Measurements from ENCODE around the gene COL15A1. TPM values are rescaled to one million over a fixed set of nuclear protein-coding genes. Genes with fewer than 3 reads are reported as not detected.

COL15A1 gene
- total RNA-seq, 2 experiments from 2014 or later: 0.12 to 0.14 TPM

DNA sequence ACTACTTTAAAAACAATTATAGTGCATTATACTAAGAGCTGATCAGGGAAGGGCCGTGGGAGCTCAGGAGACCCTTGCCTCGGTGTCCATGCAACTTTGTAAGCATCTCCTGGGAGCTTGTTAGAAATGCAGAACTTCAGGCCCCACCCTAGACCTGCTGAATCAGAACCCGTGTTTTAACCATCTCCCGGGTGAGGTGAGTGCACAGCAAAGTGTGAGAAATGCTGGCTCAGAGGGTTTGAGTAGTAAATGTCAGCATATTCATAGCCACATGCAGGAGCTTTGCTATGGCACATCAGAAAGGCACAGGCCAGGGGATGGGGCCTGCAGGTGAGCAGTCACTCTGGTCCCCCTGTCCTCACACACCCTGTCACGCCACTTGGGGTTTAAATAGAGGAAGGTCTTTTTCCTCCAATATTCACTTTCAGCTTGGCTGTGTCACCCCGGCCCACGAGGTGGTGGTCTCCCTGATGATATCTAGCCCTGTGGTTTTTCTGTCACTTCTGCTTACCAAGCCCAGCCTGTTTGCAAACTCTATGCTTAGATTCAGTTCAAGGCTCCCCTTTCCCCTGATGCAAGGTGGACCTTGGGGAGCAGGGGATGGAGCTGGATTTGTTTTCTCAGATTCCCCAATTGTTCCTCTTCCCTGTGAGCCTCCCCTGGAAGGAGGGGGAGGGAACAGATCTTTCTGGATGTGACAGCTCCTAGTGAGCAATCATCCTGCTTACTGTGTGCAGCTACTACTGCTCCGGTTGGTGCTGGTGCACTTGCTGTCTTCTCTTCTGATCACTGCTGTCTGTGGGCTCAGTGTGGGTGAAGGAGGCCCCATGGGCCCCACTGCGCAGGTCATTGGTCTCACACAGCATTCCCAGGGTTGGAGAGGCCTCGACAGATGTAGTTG, 109.4 kb downstream of the COL15A1 start:
- H3K4me3 Mint-ChIP-seq: no peak overlapping the region
- CTCF ChIA-PET: interaction anchor here (0.6 to 1.3 kb wide), 2 partner anchors 11 to 88 kb away, joined by 3 to 5 read pairs; no protein-coding TSS in a partner anchor
- DNase-seq: peak; percentile 19
- POLR2A ChIA-PET: no interaction called here
- no peak overlapping the region for H3K27ac Mint-ChIP-seq
- no peaks in the 10 kb centered on the region for H3K9me3 Mint-ChIP-seq
- H3K4me1 Mint-ChIP-seq (ENCODE audit: low read depth): peaks cover 49% of the 10 kb centered on the region
- H3K27me3 Mint-ChIP-seq: no peaks in the 10 kb centered on the region
- intact Hi-C loops (cut with micrococcal nuclease): no loop called here
- H3K36me3 Mint-ChIP-seq: no peaks in the 10 kb centered on the region

DNA sequence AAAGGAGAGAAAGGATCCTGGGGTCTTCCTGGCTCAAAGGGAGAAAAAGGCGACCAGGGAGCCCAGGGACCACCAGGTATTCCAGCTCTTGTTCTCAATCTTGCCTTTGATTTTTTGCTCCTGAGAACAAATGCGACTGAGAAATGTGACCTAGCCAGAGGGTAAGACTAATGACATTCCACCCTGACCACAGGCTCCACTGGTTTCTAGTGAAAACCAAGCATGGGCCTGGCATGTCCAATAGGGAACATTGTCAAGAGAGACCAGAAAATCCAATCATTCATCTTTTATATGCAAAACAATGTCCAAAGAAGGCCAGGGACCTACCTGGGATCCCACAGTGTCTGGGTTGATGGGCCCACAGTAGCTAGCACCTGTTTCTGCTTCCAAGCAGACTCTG, 110.9 kb downstream of the COL15A1 start:
- no peak overlapping the region for H3K27ac Mint-ChIP-seq
- POLR2A ChIA-PET: interaction anchor here (0.6 to 1.1 kb wide), 2 partner anchors 38 to 69 kb away, joined by 4 read pairs; no protein-coding TSS in a partner anchor
- intact Hi-C loops (cut with micrococcal nuclease): no loop called here
- no peaks in the 10 kb centered on the region for H3K9me3 Mint-ChIP-seq
- no peaks in the 10 kb centered on the region for H3K27me3 Mint-ChIP-seq
- H3K36me3 Mint-ChIP-seq: no peaks in the 10 kb centered on the region
- CTCF ChIA-PET: interaction anchor here (1.2 to 2.4 kb wide), 2 partner anchors 56 to 86 kb away, joined by 4 to 8 read pairs; no protein-coding TSS in a partner anchor
- peaks cover 62% of the 10 kb centered on the region for H3K4me1 Mint-ChIP-seq (ENCODE audit: low read depth)
- H3K4me3 Mint-ChIP-seq: no peak overlapping the region
- no peak for DNase-seq

DNA sequence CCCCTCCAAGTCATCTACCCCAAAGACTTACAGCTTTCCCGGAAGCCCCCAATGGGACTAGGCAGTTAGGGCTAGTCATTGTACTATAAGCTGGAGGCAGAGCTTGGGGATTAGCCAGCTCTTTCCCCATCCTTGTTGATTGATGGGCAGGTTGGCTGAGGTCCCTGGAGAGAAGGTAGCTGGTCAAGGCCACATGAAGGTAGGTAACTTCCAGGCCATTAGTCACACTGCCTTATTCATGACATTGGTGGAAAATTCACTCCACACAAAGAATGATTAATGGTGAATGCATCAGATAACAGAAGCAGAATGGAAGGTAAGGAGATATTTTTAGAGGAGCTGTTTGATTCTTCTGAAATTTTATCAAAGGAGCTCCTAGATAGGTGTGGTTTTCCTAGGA, 111.7 kb downstream of the COL15A1 start:
- Mint-ChIP-seq H3K4me3 (no peak overlapping the region), H3K27me3 (no peaks in the 10 kb centered on the region), H3K4me1 (ENCODE audit: low read depth) (peaks cover 64% of the 10 kb centered on the region), H3K9me3 (no peaks in the 10 kb centered on the region), H3K36me3 (no peaks in the 10 kb centered on the region), H3K27ac (no peak overlapping the region)
- ChIA-PET CTCF (interaction anchor here (0.6 to 2.4 kb wide), 3 partner anchors 54 to 80 kb away, joined by 3 to 8 read pairs (median 3); no protein-coding TSS in a partner anchor), POLR2A (interaction anchor here (1.1 kb wide), 1 partner anchor 37 kb away, joined by 4 read pairs; no protein-coding TSS in a partner anchor)
- intact Hi-C loops (cut with micrococcal nuclease): loop anchor here (5.0 kb wide), 1 partner anchor 43 kb away; no protein-coding TSS in a partner anchor
- DNase-seq: no peak

DNA sequence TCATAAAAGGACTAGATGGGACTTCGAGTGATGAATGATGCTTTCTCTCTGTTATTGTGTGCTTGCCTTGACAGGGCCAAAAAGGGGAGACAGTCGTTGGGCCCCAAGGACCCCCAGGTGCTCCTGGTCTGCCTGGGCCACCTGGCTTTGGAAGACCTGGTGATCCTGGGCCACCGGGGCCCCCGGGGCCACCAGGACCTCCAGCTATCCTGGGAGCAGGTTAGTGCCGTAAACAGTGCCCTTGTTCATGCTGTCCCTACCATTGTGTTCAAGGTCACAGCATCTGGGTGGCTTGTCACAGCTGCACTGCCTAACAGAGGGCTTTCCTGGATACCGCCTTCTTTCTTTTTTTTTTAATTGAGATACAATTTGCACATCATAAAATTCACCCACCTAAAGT, 112.5 kb downstream of the COL15A1 start:
- H3K27me3 Mint-ChIP-seq: no peaks in the 10 kb centered on the region
- no peak overlapping the region for H3K27ac Mint-ChIP-seq
- POLR2A ChIA-PET: no interaction called here
- CTCF ChIA-PET: interaction anchor here (0.8 to 2.4 kb wide), 2 partner anchors 58 to 81 kb away, joined by 3 to 8 read pairs; no protein-coding TSS in a partner anchor
- no peaks in the 10 kb centered on the region for H3K36me3 Mint-ChIP-seq
- peaks cover 66% of the 10 kb centered on the region for H3K4me1 Mint-ChIP-seq (ENCODE audit: low read depth)
- H3K9me3 Mint-ChIP-seq: no peaks in the 10 kb centered on the region
- intact Hi-C loops (cut with micrococcal nuclease): loop anchor here (5.0 kb wide), 1 partner anchor 44 kb away; no protein-coding TSS in a partner anchor
- no peak for DNase-seq
- H3K4me3 Mint-ChIP-seq: no peak overlapping the region

DNA sequence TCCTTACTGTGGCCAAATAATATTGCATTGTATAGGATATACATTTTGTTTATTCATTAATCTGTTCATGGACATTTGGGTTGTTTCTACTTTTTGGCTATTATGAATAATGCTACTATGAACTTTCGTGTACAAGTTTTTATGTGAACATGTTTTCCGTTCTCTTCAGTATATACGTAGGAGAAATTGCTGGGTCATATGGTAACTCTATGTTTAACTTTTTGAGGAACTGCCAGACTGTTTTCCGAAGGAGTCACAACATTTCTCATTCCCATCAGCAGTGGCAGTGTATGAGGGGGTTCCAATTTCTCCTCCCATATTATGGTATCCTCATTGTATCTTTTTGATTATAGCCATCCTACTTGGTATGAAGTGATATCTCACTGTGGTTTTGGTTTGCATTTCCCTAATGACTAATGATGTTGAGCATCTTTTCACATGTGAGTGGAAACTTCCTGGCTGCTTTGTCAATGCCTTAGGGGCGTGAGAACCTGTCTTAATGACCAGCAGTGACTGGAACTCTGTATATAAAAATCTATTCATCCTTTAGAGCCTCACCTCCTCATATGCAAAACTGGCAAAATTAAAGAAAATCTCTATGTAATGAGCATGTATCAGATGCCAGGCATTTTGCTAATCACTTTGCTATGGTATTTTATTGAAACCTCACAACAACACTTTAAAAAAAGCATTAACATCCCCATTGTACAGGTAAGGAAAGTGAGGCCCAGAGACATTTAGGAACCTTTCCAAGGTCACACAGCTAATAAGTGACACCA, 113.4 kb downstream of the COL15A1 start:
- H3K36me3 Mint-ChIP-seq: no peaks in the 10 kb centered on the region
- no peaks in the 10 kb centered on the region for H3K9me3 Mint-ChIP-seq
- H3K27me3 Mint-ChIP-seq: no peaks in the 10 kb centered on the region
- CTCF ChIA-PET: interaction anchor here (1.1 to 2.6 kb wide), 2 partner anchors 48 to 83 kb away, joined by 4 to 15 read pairs; partner anchors contain the start of gene TGFBR1
- peak overlapping the region; percentile 80 for H3K27ac Mint-ChIP-seq
- peak; percentile 50 for DNase-seq
- no peak overlapping the region for H3K4me3 Mint-ChIP-seq
- intact Hi-C loops (cut with micrococcal nuclease): loop anchor here (1.0 to 5.0 kb wide), 6 partner anchors 36 to 196 kb away; no protein-coding TSS in a partner anchor
- POLR2A ChIA-PET: interaction anchor here (0.6 to 1.2 kb wide), 3 partner anchors 18 to 63 kb away, joined by 3 to 5 read pairs (median 3); partner anchors contain the start of gene TGFBR1
- peaks cover 66% of the 10 kb centered on the region for H3K4me1 Mint-ChIP-seq (ENCODE audit: low read depth)

DNA sequence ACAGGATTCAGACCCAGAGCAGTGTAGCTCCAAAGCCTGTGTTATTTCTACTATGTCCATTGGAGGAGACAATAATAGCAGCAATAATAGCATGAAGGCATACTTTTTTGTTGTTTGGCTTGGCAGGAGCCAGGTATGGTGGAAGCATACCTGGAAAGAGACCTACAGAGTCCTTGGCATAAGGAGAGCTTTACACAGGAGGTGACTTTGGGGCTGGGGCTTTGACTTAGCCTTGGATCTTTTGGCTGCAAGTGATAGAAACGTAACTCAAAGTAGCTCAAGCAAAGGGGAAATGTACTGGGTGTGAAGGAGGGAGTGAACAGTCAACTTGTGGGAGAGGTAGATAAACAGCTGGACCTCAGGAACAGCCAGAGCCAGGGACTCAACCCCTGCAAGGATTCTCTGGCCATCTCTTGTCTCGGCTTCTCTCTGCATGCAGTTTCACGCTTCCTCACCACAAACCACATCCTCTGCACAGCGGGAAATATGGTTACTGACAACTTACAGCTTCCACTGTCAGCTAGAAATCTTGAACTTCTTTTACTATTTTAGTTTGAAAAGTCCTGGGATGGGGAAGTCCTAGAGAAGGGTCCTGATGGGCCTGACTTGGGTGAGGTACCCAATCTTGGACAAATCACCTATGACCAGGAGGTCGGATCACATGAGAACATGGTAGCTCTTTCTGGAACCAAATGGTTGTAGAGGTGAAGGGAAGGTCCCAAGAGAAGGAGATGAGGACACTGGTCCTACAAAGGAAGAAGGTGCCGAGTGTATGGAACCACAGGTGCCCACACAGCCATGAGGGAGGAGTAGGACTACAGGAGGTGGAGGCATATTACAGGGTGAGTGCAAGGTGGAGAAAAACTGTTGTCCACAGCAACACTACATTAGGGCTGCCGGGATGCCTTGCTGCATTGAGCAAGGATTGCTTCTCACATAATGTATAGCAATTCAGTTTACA, 114.2 kb downstream of the COL15A1 start:
- Mint-ChIP-seq H3K36me3 (no peaks in the 10 kb centered on the region), H3K9me3 (no peaks in the 10 kb centered on the region), H3K27me3 (no peaks in the 10 kb centered on the region), H3K4me1 (ENCODE audit: low read depth) (peaks cover 64% of the 10 kb centered on the region), H3K27ac (peak overlapping the region; percentile 80), H3K4me3 (peak overlapping the region; percentile 54)
- DNase-seq: peak; percentile 90
- ChIA-PET CTCF (interaction anchor here (1.1 to 2.6 kb wide), 4 partner anchors 47 to 82 kb away, joined by 4 to 15 read pairs (median 6); partner anchors contain the start of gene TGFBR1), POLR2A (interaction anchor here (0.6 to 1.2 kb wide), 4 partner anchors 19 to 64 kb away, joined by 3 to 5 read pairs (median 3); partner anchors contain the start of gene TGFBR1)
- intact Hi-C loops (cut with micrococcal nuclease): loop anchor here (1.0 to 5.0 kb wide), 8 partner anchors 19 to 195 kb away; no protein-coding TSS in a partner anchor

DNA sequence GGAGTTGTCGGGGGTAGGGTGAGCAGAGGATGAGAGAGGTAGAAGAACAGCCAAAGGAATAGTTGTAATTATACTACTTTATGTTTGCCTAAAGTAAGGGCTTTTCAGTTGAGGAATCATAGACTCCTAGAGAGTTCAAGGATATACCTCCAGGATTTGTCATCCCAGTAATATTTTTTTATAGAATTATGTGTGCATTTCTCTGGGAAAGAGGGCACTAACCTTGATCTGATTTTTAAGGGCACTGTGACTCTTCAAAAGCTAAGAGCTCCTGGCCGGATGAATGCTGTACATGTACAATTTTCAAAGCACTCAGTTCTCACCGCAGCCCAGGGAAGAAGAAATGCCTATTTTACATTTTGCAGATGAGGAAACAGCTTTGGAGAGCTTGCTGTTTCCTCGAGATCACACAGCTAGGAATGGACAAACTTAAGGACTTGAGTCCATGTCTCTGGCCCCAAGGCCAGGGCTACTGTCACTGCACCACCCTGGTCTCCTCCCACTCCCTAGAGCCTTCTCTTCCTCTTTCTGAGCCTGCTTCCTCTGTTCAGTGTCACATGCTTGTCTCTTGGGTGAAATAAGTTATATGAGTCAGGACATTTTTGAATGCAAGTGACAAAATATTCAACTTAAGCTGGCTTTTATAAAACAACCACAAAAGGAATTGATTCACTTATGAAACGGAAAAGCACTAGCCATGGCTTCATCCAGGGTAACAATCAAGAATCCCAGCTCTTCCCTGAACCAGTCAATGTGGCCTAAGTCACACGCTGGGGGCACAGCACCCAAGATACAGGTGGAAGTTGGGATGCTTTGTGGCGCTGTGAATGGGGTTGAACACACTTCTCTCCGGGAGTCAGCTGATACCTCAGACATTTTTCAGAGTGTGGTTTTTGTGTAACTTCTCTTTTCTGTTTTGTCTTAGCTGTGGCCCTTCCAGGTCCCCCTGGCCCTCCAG, 115.5 kb downstream of the COL15A1 start:
- Mint-ChIP-seq H3K27me3 (no peaks in the 10 kb centered on the region), H3K4me3 (no peak overlapping the region), H3K4me1 (ENCODE audit: low read depth) (peaks cover 60% of the 10 kb centered on the region), H3K36me3 (no peaks in the 10 kb centered on the region), H3K9me3 (no peaks in the 10 kb centered on the region), H3K27ac (peak overlapping the region; percentile 80)
- intact Hi-C loops (cut with micrococcal nuclease): loop anchor here (2.0 to 5.0 kb wide), 3 partner anchors 18 to 58 kb away; no protein-coding TSS in a partner anchor
- peak; percentile 43 for DNase-seq
- POLR2A ChIA-PET: interaction anchor here (1.4 kb wide), 1 partner anchor 60 kb away, joined by 6 read pairs; no protein-coding TSS in a partner anchor
- CTCF ChIA-PET: interaction anchor here (0.9 to 2.6 kb wide), 7 partner anchors 10 to 81 kb away, joined by 3 to 15 read pairs (median 3); partner anchors contain the start of gene TGFBR1

DNA sequence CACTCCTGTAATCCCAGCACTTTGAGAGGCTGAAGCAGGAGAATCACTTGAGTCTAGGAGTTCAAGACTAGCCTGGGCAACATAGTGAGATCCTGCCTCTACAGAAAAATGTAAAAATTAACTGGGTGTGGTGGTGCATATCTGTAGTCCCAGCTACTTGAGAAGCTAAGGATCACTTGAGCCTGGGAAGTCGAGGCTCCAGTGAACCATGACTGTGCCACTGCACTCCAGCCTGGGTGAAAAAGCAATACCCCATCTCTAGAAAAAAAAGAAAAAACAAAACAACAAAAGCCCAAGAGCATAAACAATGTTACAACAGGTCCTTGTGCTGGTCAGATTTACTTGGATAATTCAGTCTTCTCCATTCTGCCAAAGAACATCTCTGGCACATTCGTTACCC, 116.9 kb downstream of the COL15A1 start:
- intact Hi-C loops (cut with micrococcal nuclease): no loop called here
- ChIA-PET POLR2A (no interaction called here), CTCF (no interaction called here)
- no peak overlapping the region for H3K27ac Mint-ChIP-seq
- H3K36me3 Mint-ChIP-seq: no peaks in the 10 kb centered on the region
- no peak overlapping the region for H3K4me3 Mint-ChIP-seq
- H3K27me3 Mint-ChIP-seq: no peaks in the 10 kb centered on the region
- H3K4me1 Mint-ChIP-seq (ENCODE audit: low read depth): peaks cover 56% of the 10 kb centered on the region
- no peak for DNase-seq
- H3K9me3 Mint-ChIP-seq: no peaks in the 10 kb centered on the region

DNA sequence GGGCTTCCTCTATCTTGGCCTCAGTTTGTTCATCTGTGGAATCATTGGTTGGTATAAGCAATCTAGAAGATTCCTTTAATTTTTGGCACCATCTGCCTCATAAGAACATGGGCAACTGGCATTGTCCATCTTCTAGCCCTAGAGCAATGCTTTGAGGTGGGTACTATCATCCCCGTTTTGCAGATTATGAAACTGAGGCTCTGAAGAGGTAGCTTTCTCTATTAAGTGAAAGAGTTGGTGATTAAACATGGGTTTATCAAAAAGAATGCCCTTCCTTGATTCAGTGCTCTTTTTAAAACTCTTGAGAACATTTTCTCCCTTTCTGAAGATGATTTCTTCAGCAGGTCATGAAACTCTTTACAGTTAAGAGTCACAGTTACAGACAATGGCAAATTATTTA, 118.8 kb downstream of the COL15A1 start:
- DNase-seq: no peak
- Mint-ChIP-seq H3K4me1 (ENCODE audit: low read depth) (peaks cover 37% of the 10 kb centered on the region), H3K9me3 (no peaks in the 10 kb centered on the region), H3K27me3 (no peaks in the 10 kb centered on the region), H3K36me3 (no peaks in the 10 kb centered on the region), H3K4me3 (no peak overlapping the region), H3K27ac (no peak overlapping the region)
- intact Hi-C loops (cut with micrococcal nuclease): no loop called here
- ChIA-PET POLR2A (no interaction called here), CTCF (no interaction called here)

DNA sequence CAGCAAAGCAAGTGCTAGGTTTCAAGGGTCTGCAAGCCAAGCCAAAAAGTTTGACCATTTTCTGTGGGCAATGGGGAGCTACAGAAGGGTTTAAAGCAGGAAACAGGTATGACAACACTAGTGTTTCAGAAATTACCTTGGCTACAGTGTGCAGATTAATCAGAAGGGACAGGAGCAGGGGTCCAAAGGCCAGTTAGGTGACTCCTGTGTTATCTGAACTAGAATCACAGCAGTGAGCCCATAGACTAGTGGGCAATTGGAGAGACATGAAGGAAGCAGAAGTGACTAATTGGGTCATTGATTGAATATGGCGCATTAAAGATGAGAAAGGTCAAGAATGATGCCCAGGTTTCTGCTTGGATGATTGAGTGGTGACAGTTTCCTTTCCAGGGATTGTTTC, 119.8 kb downstream of the COL15A1 start:
- Mint-ChIP-seq H3K27ac (no peak overlapping the region), H3K4me3 (no peak overlapping the region)
- intact Hi-C loops (cut with micrococcal nuclease): no loop called here

More for the DNA sequence above, 119.8 kb downstream of the COL15A1 start:
- H3K9me3 Mint-ChIP-seq: no peaks in the 10 kb centered on the region
- ChIA-PET CTCF (interaction anchor here (0.6 to 0.9 kb wide), 3 partner anchors 10 to 65 kb away, joined by 3 to 4 read pairs (median 3); no protein-coding TSS in a partner anchor), POLR2A (no interaction called here)
- no peak for DNase-seq
- H3K27me3 Mint-ChIP-seq: no peaks in the 10 kb centered on the region
- H3K4me1 Mint-ChIP-seq (ENCODE audit: low read depth): peaks cover 29% of the 10 kb centered on the region
- H3K36me3 Mint-ChIP-seq: no peaks in the 10 kb centered on the region
